ENCODE results near the gene TBC1D12. TPM values are rescaled to one million over a fixed set of nuclear protein-coding genes. Genes with fewer than 3 reads are reported as not detected.

The TBC1D12 gene
- polyA plus RNA-seq, 1 donor from 2014 or later = 27.9 TPM

DNA sequence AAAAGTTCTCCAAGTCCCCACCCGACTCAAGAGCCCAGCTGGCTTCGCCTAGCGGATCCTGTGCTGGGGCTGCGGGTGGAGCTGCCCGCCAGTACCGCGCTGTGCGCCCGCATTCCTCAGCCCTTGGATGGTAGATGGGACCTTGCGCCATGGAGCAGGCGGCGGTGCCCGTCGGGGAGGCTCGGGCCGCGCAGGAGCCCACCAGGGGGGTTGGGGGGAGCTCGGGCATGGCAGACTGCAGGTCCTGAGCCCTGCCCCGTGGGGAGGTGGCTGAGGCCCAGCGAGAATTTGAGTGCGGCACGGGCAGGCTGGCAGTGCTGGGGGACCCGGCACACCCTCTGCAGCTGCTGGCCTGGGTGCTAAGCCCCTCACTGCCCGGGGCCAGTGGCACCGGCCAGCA is 57.0 kb downstream of the TBC1D12 start:
- Histone ChIP-seq H3K9me2 (ENCODE audit: insufficient read depth, low read length) (no peaks in the 10 kb centered on the region), H3K9me3 (ENCODE audit: low read length) (no peaks in the 10 kb centered on the region), H3K9ac (ENCODE audit: low read length) (no peak overlapping the region), H3F3A (ENCODE audit: insufficient read depth, low read length, poor library complexity, severe bottlenecking) (no peaks in the 10 kb centered on the region), H3K27ac (ENCODE audit: low read length) (no peak overlapping the region), H3K27me3 (ENCODE audit: insufficient read depth, low read depth, low read length) (no peaks in the 10 kb centered on the region), H3K4me2 (ENCODE audit: low read length) (no peak overlapping the region), H3K36me3 (ENCODE audit: insufficient read depth, low read length) (no peaks in the 10 kb centered on the region), H2AFZ (ENCODE audit: low read depth, low read length) (no peak overlapping the region), H4K20me1 (ENCODE audit: insufficient read depth) (no peaks in the 10 kb centered on the region), H3K79me2 (replicated peaks; ENCODE audit: insufficient read depth, low read length) (no peaks in the 10 kb centered on the region), H3K4me3 (ENCODE audit: low read length) (no peak overlapping the region)
- no peak for TF ChIP-seq RAD21 (conservative IDR thresholded peaks at IDR 0.05)
- TF ChIP-seq, protein P1, sequence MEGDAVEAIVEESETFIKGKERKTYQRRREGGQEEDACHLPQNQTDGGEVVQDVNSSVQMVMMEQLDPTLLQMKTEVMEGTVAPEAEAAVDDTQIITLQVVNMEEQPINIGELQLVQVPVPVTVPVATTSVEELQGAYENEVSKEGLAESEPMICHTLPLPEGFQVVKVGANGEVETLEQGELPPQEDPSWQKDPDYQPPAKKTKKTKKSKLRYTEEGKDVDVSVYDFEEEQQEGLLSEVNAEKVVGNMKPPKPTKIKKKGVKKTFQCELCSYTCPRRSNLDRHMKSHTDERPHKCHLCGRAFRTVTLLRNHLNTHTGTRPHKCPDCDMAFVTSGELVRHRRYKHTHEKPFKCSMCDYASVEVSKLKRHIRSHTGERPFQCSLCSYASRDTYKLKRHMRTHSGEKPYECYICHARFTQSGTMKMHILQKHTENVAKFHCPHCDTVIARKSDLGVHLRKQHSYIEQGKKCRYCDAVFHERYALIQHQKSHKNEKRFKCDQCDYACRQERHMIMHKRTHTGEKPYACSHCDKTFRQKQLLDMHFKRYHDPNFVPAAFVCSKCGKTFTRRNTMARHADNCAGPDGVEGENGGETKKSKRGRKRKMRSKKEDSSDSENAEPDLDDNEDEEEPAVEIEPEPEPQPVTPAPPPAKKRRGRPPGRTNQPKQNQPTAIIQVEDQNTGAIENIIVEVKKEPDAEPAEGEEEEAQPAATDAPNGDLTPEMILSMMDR (IDR thresholded peaks at IDR 0.05; ENCODE audit: poor library complexity, severe bottlenecking) = no peak
- TF ChIP-seq, protein P2, sequence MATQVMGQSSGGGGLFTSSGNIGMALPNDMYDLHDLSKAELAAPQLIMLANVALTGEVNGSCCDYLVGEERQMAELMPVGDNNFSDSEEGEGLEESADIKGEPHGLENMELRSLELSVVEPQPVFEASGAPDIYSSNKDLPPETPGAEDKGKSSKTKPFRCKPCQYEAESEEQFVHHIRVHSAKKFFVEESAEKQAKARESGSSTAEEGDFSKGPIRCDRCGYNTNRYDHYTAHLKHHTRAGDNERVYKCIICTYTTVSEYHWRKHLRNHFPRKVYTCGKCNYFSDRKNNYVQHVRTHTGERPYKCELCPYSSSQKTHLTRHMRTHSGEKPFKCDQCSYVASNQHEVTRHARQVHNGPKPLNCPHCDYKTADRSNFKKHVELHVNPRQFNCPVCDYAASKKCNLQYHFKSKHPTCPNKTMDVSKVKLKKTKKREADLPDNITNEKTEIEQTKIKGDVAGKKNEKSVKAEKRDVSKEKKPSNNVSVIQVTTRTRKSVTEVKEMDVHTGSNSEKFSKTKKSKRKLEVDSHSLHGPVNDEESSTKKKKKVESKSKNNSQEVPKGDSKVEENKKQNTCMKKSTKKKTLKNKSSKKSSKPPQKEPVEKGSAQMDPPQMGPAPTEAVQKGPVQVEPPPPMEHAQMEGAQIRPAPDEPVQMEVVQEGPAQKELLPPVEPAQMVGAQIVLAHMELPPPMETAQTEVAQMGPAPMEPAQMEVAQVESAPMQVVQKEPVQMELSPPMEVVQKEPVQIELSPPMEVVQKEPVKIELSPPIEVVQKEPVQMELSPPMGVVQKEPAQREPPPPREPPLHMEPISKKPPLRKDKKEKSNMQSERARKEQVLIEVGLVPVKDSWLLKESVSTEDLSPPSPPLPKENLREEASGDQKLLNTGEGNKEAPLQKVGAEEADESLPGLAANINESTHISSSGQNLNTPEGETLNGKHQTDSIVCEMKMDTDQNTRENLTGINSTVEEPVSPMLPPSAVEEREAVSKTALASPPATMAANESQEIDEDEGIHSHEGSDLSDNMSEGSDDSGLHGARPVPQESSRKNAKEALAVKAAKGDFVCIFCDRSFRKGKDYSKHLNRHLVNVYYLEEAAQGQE (IDR thresholded peaks at IDR 0.05; ENCODE audit: borderline replicate concordance) = no peak
- TF ChIP-seq TAF1 (IDR thresholded peaks at IDR 0.05; ENCODE audit: low read depth) = no peak
- no peak for TF ChIP-seq SMC3 (conservative IDR thresholded peaks at IDR 0.05; ENCODE audit: poor library complexity)
- TF ChIP-seq EP300 (conservative IDR thresholded peaks at IDR 0.05; ENCODE audit: poor library complexity, severe bottlenecking) = no peak
- no peak for TF ChIP-seq POLR2AphosphoS5 (IDR thresholded peaks at IDR 0.05)
- TF ChIP-seq EZH2 (IDR thresholded peaks at IDR 0.05; ENCODE audit: borderline replicate concordance, insufficient read depth, low read length, poor library complexity, severe bottlenecking) = no peak

DNA sequence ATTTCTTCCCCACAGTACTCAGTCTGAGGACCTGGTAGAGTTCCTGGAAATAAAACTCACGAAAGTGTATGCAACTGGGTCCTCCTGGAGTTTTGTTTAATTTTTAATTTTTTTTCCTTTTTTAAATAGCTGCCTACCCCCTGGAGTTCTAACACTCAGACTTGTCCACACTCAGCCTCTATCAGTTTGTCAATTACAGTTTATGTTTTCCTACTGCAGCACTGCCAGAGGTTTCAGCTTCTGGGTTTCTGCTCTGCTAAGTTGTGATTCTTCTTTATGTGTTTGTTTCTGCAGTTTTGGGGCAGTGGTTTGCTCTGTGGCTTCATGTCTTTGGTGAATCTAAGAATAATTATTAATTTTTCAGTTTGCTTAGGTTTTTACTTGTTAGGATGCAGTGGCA is 59.2 kb downstream of the TBC1D12 start:
- H3K9me2 ChIP-seq (ENCODE audit: insufficient read depth, low read length) = no peaks in the 10 kb centered on the region
- no peaks in the 10 kb centered on the region for H3K36me3 ChIP-seq (ENCODE audit: insufficient read depth, low read length)

DNA sequence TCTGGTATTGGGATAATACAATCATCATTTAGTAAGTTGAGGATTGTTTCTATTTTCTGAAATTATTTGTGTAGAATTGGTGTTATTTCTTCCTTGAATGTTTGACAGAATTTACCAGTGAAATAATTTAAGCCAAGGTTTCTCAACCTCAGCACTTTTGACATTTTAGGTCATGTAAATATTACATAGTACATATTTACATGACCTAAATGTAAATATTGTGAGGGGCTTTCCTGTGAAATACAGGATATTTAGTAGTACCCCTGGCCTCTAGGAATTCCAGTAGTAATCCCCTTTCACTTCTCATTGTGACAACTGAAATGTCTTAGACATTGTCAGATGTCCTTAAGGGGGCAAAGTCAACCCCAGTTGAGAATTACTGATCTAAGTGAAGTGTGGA is 59.8 kb downstream of the TBC1D12 start:
- Histone ChIP-seq H3K9me2 (ENCODE audit: insufficient read depth, low read length) (no peaks in the 10 kb centered on the region), H3K9ac (ENCODE audit: low read length) (no peak overlapping the region), H3K79me2 (replicated peaks; ENCODE audit: insufficient read depth, low read length) (no peaks in the 10 kb centered on the region), H2AFZ (ENCODE audit: low read depth, low read length) (no peak overlapping the region), H3K27ac (ENCODE audit: low read length) (no peak overlapping the region), H3K27me3 (ENCODE audit: insufficient read depth, low read depth, low read length) (no peaks in the 10 kb centered on the region), H3K4me3 (ENCODE audit: low read length) (no peak overlapping the region), H4K20me1 (ENCODE audit: insufficient read depth) (no peaks in the 10 kb centered on the region), H3K4me2 (ENCODE audit: low read length) (no peak overlapping the region), H3F3A (ENCODE audit: insufficient read depth, low read length, poor library complexity, severe bottlenecking) (no peaks in the 10 kb centered on the region), H3K36me3 (ENCODE audit: insufficient read depth, low read length) (no peaks in the 10 kb centered on the region), H3K9me3 (ENCODE audit: low read length) (no peaks in the 10 kb centered on the region)
- TF ChIP-seq MXI1 (conservative IDR thresholded peaks at IDR 0.05; ENCODE audit: poor library complexity, severe bottlenecking) (no peak), EZH2 (IDR thresholded peaks at IDR 0.05; ENCODE audit: borderline replicate concordance, insufficient read depth, low read length, poor library complexity, severe bottlenecking) (no peak), RAD21 (conservative IDR thresholded peaks at IDR 0.05) (no peak), EP300 (conservative IDR thresholded peaks at IDR 0.05; ENCODE audit: poor library complexity, severe bottlenecking) (no peak), POLR2AphosphoS5 (IDR thresholded peaks at IDR 0.05) (no peak), SMC3 (conservative IDR thresholded peaks at IDR 0.05; ENCODE audit: poor library complexity) (no peak), TAF1 (IDR thresholded peaks at IDR 0.05; ENCODE audit: low read depth) (no peak)
- TF ChIP-seq, protein P1 (IDR thresholded peaks at IDR 0.05; ENCODE audit: poor library complexity, severe bottlenecking) = no peak
- TF ChIP-seq, protein P2 (IDR thresholded peaks at IDR 0.05; ENCODE audit: borderline replicate concordance) = no peak

More for the DNA sequence above, 59.2 kb downstream of the TBC1D12 start:
- no peak overlapping the region for H3K4me2 ChIP-seq (ENCODE audit: low read length)
- H2AFZ ChIP-seq (ENCODE audit: low read depth, low read length) = no peak overlapping the region
- no peaks in the 10 kb centered on the region for H3F3A ChIP-seq (ENCODE audit: insufficient read depth, low read length, poor library complexity, severe bottlenecking)
- H3K27me3 ChIP-seq (ENCODE audit: insufficient read depth, low read depth, low read length) = no peaks in the 10 kb centered on the region
- no peak overlapping the region for H3K9ac ChIP-seq (ENCODE audit: low read length)
- H3K27ac ChIP-seq (ENCODE audit: low read length) = no peak overlapping the region
- no peak for TF ChIP-seq EZH2 (IDR thresholded peaks at IDR 0.05; ENCODE audit: borderline replicate concordance, insufficient read depth, low read length, poor library complexity, severe bottlenecking)
- TF ChIP-seq POLR2AphosphoS5 (IDR thresholded peaks at IDR 0.05) = no peak
- no peaks in the 10 kb centered on the region for H3K79me2 ChIP-seq (replicated peaks; ENCODE audit: insufficient read depth, low read length)
- H3K4me3 ChIP-seq (ENCODE audit: low read length) = no peak overlapping the region
- H4K20me1 ChIP-seq (ENCODE audit: insufficient read depth) = no peaks in the 10 kb centered on the region
- no peaks in the 10 kb centered on the region for H3K9me3 ChIP-seq (ENCODE audit: low read length)
